Body of pancreas (tissue), 4 donors: ENCODE results near the gene CAMKMT.
"Not testable (repeated sequence)": the region's sequence is repeated elsewhere in the genome, so short reads cannot be mapped to it uniquely, and the experiment has no call there.

Experiments
- POLR2A ChIP-seq, 3 donors: fragments of 450-650 bp; IDR thresholded peaks; one replicate each; pipeline ENCODE4 v1.6.1; 2016; ENCODE audit warnings: antibody characterized with exemption in 3 of 3, mild to moderate bottlenecking in 2 of 3
- TF ChIP-seq, protein P1 (sequence below), 7 experiments: fragments of 450-650 bp in 4 of 7; fragments of 200-600 bp in 3 of 7; sonication (generic) in 3 of 7; IDR thresholded peaks; one replicate each; pipeline ENCODE4 v1.5.1; 2016 to 2019; ENCODE audit warnings: antibody characterized with exemption in 7 of 7

DNA sequence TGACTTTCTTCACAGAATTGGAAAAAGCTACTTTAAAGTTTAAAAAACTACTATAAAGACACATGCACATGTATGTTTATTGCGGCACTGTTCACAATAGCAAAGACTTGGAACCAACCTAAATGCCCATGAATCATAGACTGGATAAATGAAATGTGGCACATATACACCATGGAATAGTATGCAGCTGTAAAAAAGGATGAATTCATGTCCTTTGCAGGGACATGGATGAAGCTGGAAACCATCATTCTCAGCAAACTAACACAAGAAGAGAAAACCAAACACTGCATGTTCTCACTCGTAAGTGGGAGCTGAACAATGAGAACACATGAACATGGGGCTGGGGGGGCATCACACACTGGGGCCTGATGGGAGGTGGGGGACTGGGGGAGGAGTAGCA is 233.9 kb downstream of the CAMKMT start:
- not testable (repeated sequence) for TF ChIP-seq POLR2A (IDR thresholded peaks at IDR 0.05)
- TF ChIP-seq, protein P1, sequence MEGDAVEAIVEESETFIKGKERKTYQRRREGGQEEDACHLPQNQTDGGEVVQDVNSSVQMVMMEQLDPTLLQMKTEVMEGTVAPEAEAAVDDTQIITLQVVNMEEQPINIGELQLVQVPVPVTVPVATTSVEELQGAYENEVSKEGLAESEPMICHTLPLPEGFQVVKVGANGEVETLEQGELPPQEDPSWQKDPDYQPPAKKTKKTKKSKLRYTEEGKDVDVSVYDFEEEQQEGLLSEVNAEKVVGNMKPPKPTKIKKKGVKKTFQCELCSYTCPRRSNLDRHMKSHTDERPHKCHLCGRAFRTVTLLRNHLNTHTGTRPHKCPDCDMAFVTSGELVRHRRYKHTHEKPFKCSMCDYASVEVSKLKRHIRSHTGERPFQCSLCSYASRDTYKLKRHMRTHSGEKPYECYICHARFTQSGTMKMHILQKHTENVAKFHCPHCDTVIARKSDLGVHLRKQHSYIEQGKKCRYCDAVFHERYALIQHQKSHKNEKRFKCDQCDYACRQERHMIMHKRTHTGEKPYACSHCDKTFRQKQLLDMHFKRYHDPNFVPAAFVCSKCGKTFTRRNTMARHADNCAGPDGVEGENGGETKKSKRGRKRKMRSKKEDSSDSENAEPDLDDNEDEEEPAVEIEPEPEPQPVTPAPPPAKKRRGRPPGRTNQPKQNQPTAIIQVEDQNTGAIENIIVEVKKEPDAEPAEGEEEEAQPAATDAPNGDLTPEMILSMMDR (IDR thresholded peaks at IDR 0.05) = not testable (repeated sequence)
